SU-DHL-6 (cell line): Measurements from ENCODE around the gene PKHD1.

ENCODE experiments used
- CTCF ChIP-seq: fragments of 200-600 bp; sonication (generic); IDR thresholded peaks from one replicate; pipeline ENCODE4 v1.5.1; 2017; ENCODE audit warnings: antibody characterized with exemption, mild to moderate bottlenecking, low read length, moderate library complexity; ENCODE audit not compliant: insufficient read depth, poor library complexity, severe bottlenecking
- EZH2phosphoT487 ChIP-seq: fragments of 200-600 bp; sonication (generic), shearing (Covaris generic); conservative IDR thresholded peaks from 2 replicates; pipeline ENCODE4 v1.6.1; 2018; ENCODE audit warnings: mild to moderate bottlenecking, antibody characterized with exemption, low read length, moderate library complexity, mixed read lengths

DNA sequence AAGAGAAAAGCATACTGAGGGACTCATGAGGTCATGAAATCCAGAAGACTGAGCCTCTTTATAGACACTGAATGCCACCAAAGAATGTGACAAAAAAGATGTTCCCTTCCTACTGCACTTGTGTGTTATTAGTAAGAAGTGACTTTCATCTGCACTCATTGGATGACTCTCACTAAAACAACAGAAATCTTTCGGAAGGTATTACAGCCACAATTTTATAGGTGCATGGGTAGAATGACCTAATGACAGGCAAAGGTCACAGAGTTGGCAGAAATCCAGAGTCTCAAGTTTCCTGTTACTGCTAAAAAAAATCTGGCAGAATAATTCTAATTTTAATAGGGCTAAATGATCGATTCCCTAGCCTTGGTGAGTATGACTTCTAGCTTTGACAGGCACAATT, 13.3 kb downstream of the PKHD1 start:
- TF ChIP-seq CTCF (no peak), EZH2phosphoT487 (no peak)
